Loucy (cell line): ENCODE results near the gene NAGLU.

Experiments used
- H2AFZ ChIP-seq: fragments of 200-600 bp; sonication (generic); 2 replicates; pipeline ENCODE4 v1.6.0; 2016; ENCODE audit warnings: antibody characterized with exemption, mild to moderate bottlenecking, low read length, moderate library complexity
- H3F3A ChIP-seq: fragments of 200-600 bp; 2 replicates; pipeline ENCODE4 v1.6.0; 2016; ENCODE audit warnings: antibody characterized with exemption, low read depth, mild to moderate bottlenecking
- H3K27me3 ChIP-seq: fragments of 200-600 bp; sonication (generic); 2 replicates; pipeline ENCODE4 v1.6.1; 2014; ENCODE audit warnings: low read length, mild to moderate bottlenecking; ENCODE audit not compliant: insufficient read depth, poor library complexity, severe bottlenecking
- H3K36me3 ChIP-seq: fragments of 200-600 bp; sonication (generic); 2 replicates; pipeline ENCODE4 v1.6.1; 2016; ENCODE audit warnings: low read length; ENCODE audit not compliant: insufficient read depth
- H3K4me1 ChIP-seq: fragments of 200-600 bp; sonication (generic); 2 replicates; pipeline ENCODE4 v1.5.1; 2014; ENCODE audit warnings: low read length, mild to moderate bottlenecking; ENCODE audit not compliant: insufficient read depth, poor library complexity, severe bottlenecking
- H3K4me2 ChIP-seq: fragments of 200-600 bp; sonication (generic); 2 replicates; pipeline ENCODE4 v1.6.0; 2014; ENCODE audit warnings: antibody characterized with exemption, low read length, low read depth, mild to moderate bottlenecking; ENCODE audit not compliant: poor library complexity, severe bottlenecking
- H3K4me3 ChIP-seq: fragments of 200-600 bp; sonication (generic); 2 replicates; pipeline ENCODE4 v1.5.1; 2014; ENCODE audit warnings: low read length, mild to moderate bottlenecking, mixed read lengths; ENCODE audit not compliant: poor library complexity, severe bottlenecking
- H3K79me2 ChIP-seq: fragments of 200-600 bp; sonication (generic); 2 replicates; pipeline ENCODE4 v1.6.1; 2014; ENCODE audit warnings: low read length; ENCODE audit not compliant: insufficient read depth
- H3K9ac ChIP-seq: fragments of 200-600 bp; sonication (generic); 2 replicates; pipeline ENCODE4 v1.6.0; 2014; ENCODE audit warnings: mild to moderate bottlenecking, low read depth, low read length, moderate library complexity; ENCODE audit not compliant: poor library complexity, severe bottlenecking
- H3K9me2 ChIP-seq: fragments of 200-600 bp; sonication (generic); replicated peaks from 2 replicates; pipeline ENCODE4 v1.6.1; 2016; ENCODE audit warnings: low read depth, low read length, mixed read lengths
- H3K9me3 ChIP-seq: fragments of 200-600 bp; sonication (generic); 2 replicates; pipeline ENCODE4 v1.6.1; 2014; ENCODE audit warnings: mild to moderate bottlenecking, antibody characterized with exemption, low read length, low read depth; ENCODE audit not compliant: insufficient read depth
- H4K20me1 ChIP-seq: fragments of 200-600 bp; sonication (generic); 2 replicates; pipeline ENCODE4 v1.6.0; 2014; ENCODE audit warnings: antibody characterized with exemption, low read length, mild to moderate bottlenecking; ENCODE audit not compliant: insufficient read depth, poor library complexity, severe bottlenecking
- EZH2phosphoT487 ChIP-seq: fragments of 200-600 bp; IDR thresholded peaks from 2 replicates; pipeline ENCODE4 v1.6.1; 2018; ENCODE audit warnings: antibody characterized with exemption, mild to moderate bottlenecking, moderate library complexity, borderline replicate concordance
- TF ChIP-seq, protein P1 (sequence below): fragments of 200-600 bp; sonication (generic); conservative IDR thresholded peaks from 2 replicates; pipeline ENCODE4 v1.5.1; 2014; ENCODE audit warnings: mild to moderate bottlenecking, antibody characterized with exemption, low read length

NAGLU gene

DNA sequence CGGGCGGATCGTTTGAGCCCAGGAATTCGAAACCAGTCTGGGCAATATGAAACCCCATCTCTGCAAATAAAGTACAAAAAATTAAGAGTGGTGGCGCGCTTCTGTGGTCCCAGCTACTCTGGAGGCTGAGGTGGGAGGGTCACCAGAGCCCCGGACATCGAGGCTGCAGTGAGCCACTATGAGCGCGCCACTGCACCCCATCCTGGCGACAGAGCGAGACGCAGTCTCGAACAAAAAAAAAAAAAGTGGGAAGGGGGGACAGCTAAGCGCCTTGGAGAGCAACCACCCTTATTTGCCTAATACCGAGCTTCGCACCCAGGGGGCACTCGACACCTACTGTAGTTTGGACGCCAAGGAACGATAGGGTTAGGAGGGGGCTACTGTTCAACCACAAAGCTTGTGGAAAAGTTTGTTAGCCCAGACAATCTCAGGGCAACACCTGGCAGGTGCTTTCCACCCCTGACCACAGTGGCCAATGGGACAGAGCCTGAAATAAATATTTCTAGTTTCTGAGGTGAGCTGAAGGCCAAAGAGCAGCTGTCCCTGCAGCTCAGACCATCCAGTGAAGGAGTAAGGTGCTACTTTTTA lies 42.3 kb downstream of the NAGLU start:
- Histone ChIP-seq H2AFZ (peak overlapping the region; percentile 95), H3K4me1 (peaks cover 11% of the 10 kb centered on the region), H3K9ac (peak overlapping the region; percentile 94), H4K20me1 (no peaks in the 10 kb centered on the region), H3K9me3 (no peaks in the 10 kb centered on the region), H3K9me2 (no peaks in the 10 kb centered on the region), H3K27me3 (no peaks in the 10 kb centered on the region), H3F3A (no peaks in the 10 kb centered on the region; the same call in 1 of the 2 replicates), H3K79me2 (peaks cover 21% of the 10 kb centered on the region), H3K4me2 (peak overlapping the region; percentile 95), H3K4me3 (peak overlapping the region; percentile 99), H3K36me3 (peaks cover 44% of the 10 kb centered on the region; the same call in 1 of the 2 replicates)
- TF ChIP-seq EZH2phosphoT487 = no peak
- TF ChIP-seq, protein P1, sequence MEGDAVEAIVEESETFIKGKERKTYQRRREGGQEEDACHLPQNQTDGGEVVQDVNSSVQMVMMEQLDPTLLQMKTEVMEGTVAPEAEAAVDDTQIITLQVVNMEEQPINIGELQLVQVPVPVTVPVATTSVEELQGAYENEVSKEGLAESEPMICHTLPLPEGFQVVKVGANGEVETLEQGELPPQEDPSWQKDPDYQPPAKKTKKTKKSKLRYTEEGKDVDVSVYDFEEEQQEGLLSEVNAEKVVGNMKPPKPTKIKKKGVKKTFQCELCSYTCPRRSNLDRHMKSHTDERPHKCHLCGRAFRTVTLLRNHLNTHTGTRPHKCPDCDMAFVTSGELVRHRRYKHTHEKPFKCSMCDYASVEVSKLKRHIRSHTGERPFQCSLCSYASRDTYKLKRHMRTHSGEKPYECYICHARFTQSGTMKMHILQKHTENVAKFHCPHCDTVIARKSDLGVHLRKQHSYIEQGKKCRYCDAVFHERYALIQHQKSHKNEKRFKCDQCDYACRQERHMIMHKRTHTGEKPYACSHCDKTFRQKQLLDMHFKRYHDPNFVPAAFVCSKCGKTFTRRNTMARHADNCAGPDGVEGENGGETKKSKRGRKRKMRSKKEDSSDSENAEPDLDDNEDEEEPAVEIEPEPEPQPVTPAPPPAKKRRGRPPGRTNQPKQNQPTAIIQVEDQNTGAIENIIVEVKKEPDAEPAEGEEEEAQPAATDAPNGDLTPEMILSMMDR = peak; percentile 80

DNA sequence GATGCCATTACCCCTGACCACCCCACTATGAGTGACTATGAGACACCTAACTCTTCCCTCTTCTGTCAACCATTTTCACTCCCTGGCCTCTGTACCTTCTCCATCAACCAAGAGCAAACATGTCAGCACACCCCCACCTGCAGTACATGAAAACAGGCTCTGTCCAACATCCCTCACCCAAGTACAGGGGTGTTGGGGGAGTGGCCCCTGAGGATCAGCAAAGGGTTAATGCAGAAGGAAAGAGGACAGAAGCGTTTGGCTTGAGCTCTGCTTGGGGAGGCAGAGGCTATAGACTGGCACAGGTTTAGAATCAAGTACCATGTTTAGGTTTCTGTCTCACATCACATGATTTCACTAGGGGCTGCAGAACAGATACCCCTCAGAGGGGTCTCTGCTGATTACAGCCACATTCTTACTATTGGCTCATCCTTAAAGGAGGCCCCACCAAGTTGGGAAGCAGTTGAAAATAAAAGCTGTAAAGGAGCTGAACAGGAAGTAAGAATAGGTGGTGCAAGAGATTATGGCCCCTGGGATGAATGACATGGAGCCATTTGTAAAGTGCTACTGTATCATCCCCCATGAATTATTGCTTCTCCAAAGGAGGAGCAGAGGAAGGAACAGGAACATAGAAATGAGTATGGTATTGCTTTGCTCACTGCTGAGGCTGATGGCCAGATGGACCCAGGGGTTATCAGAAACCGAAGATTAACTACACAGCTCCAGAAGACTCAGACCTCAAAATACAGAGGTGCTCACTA lies 43.9 kb downstream of the NAGLU start:
- Histone ChIP-seq H3K9ac (no peak overlapping the region), H2AFZ (no peak overlapping the region), H3K4me1 (peaks cover 11% of the 10 kb centered on the region), H3K27me3 (no peaks in the 10 kb centered on the region), H3K9me3 (no peaks in the 10 kb centered on the region), H3K36me3 (peaks cover 49% of the 10 kb centered on the region; the same call in 1 of the 2 replicates), H3K79me2 (peaks cover 19% of the 10 kb centered on the region), H3K4me2 (no peak overlapping the region), H4K20me1 (no peaks in the 10 kb centered on the region), H3K4me3 (no peak overlapping the region), H3K9me2 (no peaks in the 10 kb centered on the region), H3F3A (no peaks in the 10 kb centered on the region; the same call in 1 of the 2 replicates)
- TF ChIP-seq, protein P1 = no peak
- TF ChIP-seq EZH2phosphoT487 = no peak

DNA sequence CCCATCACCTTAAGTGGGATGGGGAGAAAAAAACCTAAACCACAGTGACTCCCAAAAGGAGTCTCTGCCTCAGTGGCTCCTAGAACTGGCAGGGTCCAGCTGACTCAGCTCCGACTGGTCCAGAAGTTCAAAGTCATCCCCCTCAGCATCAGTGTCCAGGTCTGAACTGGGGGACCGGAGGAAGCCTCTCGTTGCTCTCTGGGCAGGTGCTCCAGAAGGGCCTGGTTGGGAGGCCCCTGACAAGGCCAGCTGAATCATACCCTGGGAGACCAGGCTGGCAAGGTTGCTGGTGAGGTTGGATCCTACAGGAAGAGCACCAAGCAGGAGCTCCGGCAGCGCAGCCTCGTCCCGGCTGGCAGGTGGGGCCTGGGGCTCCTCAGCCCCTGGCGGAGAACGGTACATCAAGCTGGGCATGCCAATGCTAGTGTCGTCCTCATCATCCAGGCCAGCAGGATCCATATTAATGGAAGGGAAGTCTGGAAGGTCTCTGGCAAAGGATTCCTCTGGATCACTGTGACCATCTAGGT lies 45.8 kb downstream of the NAGLU start:
- H3K4me3 ChIP-seq = no peak overlapping the region
- TF ChIP-seq EZH2phosphoT487 = no peak
- TF ChIP-seq, protein P1 = no peak
- H3K9ac ChIP-seq = no peak overlapping the region
- H3K9me2 ChIP-seq = no peaks in the 10 kb centered on the region
- no peak overlapping the region for H3K4me2 ChIP-seq
- H3K4me1 ChIP-seq = peaks cover 3% of the 10 kb centered on the region
- H4K20me1 ChIP-seq = no peaks in the 10 kb centered on the region
- no peaks in the 10 kb centered on the region; the same call in 1 of the 2 replicates for H3F3A ChIP-seq
- no peaks in the 10 kb centered on the region for H3K27me3 ChIP-seq
- H3K36me3 ChIP-seq = peaks cover 67% of the 10 kb centered on the region; the same call in 1 of the 2 replicates
- H2AFZ ChIP-seq = no peak overlapping the region
- H3K9me3 ChIP-seq = no peaks in the 10 kb centered on the region
- peaks cover 7% of the 10 kb centered on the region; the same call in 1 of the 2 replicates for H3K79me2 ChIP-seq
